Immature natural killer cell (primary cell): ENCODE measurements around the gene ZDHHC14. TPM values are rescaled to one million over a fixed set of nuclear protein-coding genes. Genes with fewer than 3 reads are reported as not detected.
"Not testable (repeated sequence)": the region's sequence is repeated elsewhere in the genome, so short reads cannot be mapped to it uniquely, and the experiment has no call there.

ENCODE experiments used
- DNase-seq, 3 donors: peaks; one replicate each; pipeline ENCODE4 v3.0.0; 2022; ENCODE audit warnings: mixed read lengths in 1 of 3
- H3K27ac Mint-ChIP-seq, 6 donors: one replicate each; pipeline ENCODE4 v1.8.0; 2020; ENCODE audit warnings: mixed read lengths in 6 of 6, mild to moderate bottlenecking in 5 of 6, inconsistent platforms in 4 of 6, moderate library complexity in 3 of 6
- H3K27me3 Mint-ChIP-seq, 3 donors: one replicate each; pipeline ENCODE4 v1.8.0; 2020 to 2021; ENCODE audit warnings: low read depth in 3 of 3, mild to moderate bottlenecking in 3 of 3, mixed read lengths in 3 of 3, moderate library complexity in 3 of 3, inconsistent platforms in 1 of 3
- H3K36me3 Mint-ChIP-seq, 3 donors: one replicate each; pipeline ENCODE4 v1.8.0; 2020; ENCODE audit warnings: mixed read lengths in 3 of 3, inconsistent platforms in 2 of 3, mild to moderate bottlenecking in 2 of 3
- H3K4me1 Mint-ChIP-seq, 2 donors: one replicate each; pipeline ENCODE4 v1.8.0; 2020; ENCODE audit warnings: inconsistent platforms in 2 of 2, mild to moderate bottlenecking in 2 of 2, mixed read lengths in 2 of 2, moderate library complexity in 1 of 2
- H3K4me3 Mint-ChIP-seq, 5 donors: one replicate each; pipeline ENCODE4 v1.8.0; 2020; ENCODE audit warnings: mild to moderate bottlenecking in 5 of 5, mixed read lengths in 5 of 5, inconsistent platforms in 3 of 5, moderate library complexity in 3 of 5
- H3K9me3 Mint-ChIP-seq, 6 donors: one replicate each; pipeline ENCODE4 v1.8.0; 2020; ENCODE audit warnings: mild to moderate bottlenecking in 6 of 6, mixed read lengths in 6 of 6, inconsistent platforms in 4 of 6, moderate library complexity in 3 of 6
- polyA plus RNA-seq, 3 donors: library from polyadenylated mRNA; unstranded; fragments of 300-500 nt; fragmentation: Illumina TruSeq; gene quantifications; one replicate each; pipeline ENCODE4 v1.2.3, GENCODE V29; 2021

ZDHHC14 gene
- polyA plus RNA-seq, 3 donors from 2014 or later = 3.1 to 4.2 (median 3.4) TPM

GRCh38 chr6:157556144-157556645 lies 175.2 kb downstream of the ZDHHC14 start:
- Mint-ChIP-seq H3K27ac (peak overlapping the region in 1 of 6 donors; percentile 26), H3K4me1 (peaks cover 56 to 64% of the 10 kb centered on the region in 2 donors), H3K4me3 (peak overlapping the region in 4 of 5 donors; percentile 23 to 63 (median 53)), H3K9me3 (peaks cover 0 to 3% (median 0%) of the 10 kb centered on the region in 6 donors), H3K36me3 (peaks cover 0 to 10% (median 4%) of the 10 kb centered on the region in 3 donors), H3K27me3 (peaks cover 3 to 8% (median 4%) of the 10 kb centered on the region in 3 donors)
- DNase-seq = no peak

- peaks cover 0 to 2% (median 0%) of the 10 kb centered on the region in 6 donors for H3K9me3 Mint-ChIP-seq
- peaks cover 56 to 64% of the 10 kb centered on the region in 2 donors for H3K4me1 Mint-ChIP-seq
- H3K36me3 Mint-ChIP-seq = peaks cover 0 to 10% (median 4%) of the 10 kb centered on the region in 3 donors
- peaks cover 3 to 8% (median 4%) of the 10 kb centered on the region in 3 donors for H3K27me3 Mint-ChIP-seq
- no peak for DNase-seq
- peak overlapping the region; percentile 27 to 71 (median 55) for H3K4me3 Mint-ChIP-seq
- H3K27ac Mint-ChIP-seq = peak overlapping the region in 2 of 6 donors; percentile 38 to 73
Measured at GRCh38 chr6:157556671-157557430, 175.9 kb downstream of the ZDHHC14 start.

DNA sequence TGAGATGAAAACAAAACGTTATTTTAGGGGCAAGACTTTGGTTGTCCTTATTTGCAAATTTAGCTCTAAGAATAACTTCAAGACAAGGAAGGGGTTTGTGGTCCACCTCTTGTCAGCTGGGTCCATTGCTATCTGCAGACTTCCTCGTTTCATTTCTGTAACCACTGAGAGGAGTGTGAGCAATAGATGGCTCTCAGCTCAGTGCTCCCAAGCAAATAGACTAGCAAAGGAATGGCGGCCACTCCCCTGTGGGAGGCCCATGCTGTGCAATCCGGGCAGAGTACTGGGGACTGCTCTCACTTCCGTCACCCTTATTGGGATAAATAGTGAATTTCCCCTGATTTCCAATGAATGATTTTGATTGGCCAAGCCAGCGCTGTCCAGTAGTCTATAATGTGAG lies 176.6 kb downstream of the ZDHHC14 start:
- peaks cover 0 to 10% (median 4%) of the 10 kb centered on the region in 3 donors for H3K36me3 Mint-ChIP-seq
- peak in 1 of 3 donors; percentile 33 for DNase-seq
- peaks cover 2 to 6% (median 3%) of the 10 kb centered on the region in 3 donors for H3K27me3 Mint-ChIP-seq
- H3K4me3 Mint-ChIP-seq = peak overlapping the region; percentile 27 to 71 (median 55)
- H3K4me1 Mint-ChIP-seq = peaks cover 58 to 64% of the 10 kb centered on the region in 2 donors
- peak overlapping the region; percentile 4 to 73 (median 28) for H3K27ac Mint-ChIP-seq
- H3K9me3 Mint-ChIP-seq = peaks cover 0 to 2% (median 0%) of the 10 kb centered on the region in 6 donors

GRCh38 chr6:157558049-157558448 lies 177.1 kb downstream of the ZDHHC14 start:
- H3K9me3 Mint-ChIP-seq = peaks cover 0 to 2% (median 0%) of the 10 kb centered on the region in 6 donors
- peak overlapping the region in 1 of 6 donors; percentile 3 for H3K27ac Mint-ChIP-seq
- DNase-seq = no peak
- H3K27me3 Mint-ChIP-seq = peaks cover 2 to 6% (median 3%) of the 10 kb centered on the region in 3 donors
- peak overlapping the region in 1 of 5 donors; percentile 71 for H3K4me3 Mint-ChIP-seq
- peaks cover 0 to 10% (median 4%) of the 10 kb centered on the region in 3 donors for H3K36me3 Mint-ChIP-seq
- H3K4me1 Mint-ChIP-seq = peaks cover 63 to 68% of the 10 kb centered on the region in 2 donors

- Mint-ChIP-seq H3K4me3 (no peak overlapping the region), H3K27me3 (peaks cover 2 to 6% (median 3%) of the 10 kb centered on the region in 3 donors), H3K4me1 (peaks cover 68 to 74% of the 10 kb centered on the region in 2 donors), H3K36me3 (peaks cover 0 to 10% (median 4%) of the 10 kb centered on the region in 3 donors), H3K9me3 (peaks cover 0 to 2% (median 0%) of the 10 kb centered on the region in 6 donors), H3K27ac (peak overlapping the region in 2 of 6 donors; percentile 3 to 12)
- DNase-seq = no peak
Measured at GRCh38 chr6:157558487-157559200, 177.7 kb downstream of the ZDHHC14 start.

- Mint-ChIP-seq H3K9me3 (peaks cover 0 to 2% (median 0%) of the 10 kb centered on the region in 6 donors), H3K4me3 (no peak overlapping the region), H3K27me3 (peaks cover 2 to 6% (median 3%) of the 10 kb centered on the region in 3 donors), H3K36me3 (peaks cover 0 to 10% (median 4%) of the 10 kb centered on the region in 3 donors), H3K27ac (no peak overlapping the region), H3K4me1 (peaks cover 71 to 80% of the 10 kb centered on the region in 2 donors)
- no peak for DNase-seq
Measured at GRCh38 chr6:157559201-157559756, 178.3 kb downstream of the ZDHHC14 start.

GRCh38 chr6:157560063-157560462 lies 179.1 kb downstream of the ZDHHC14 start:
- Mint-ChIP-seq H3K36me3 (peaks cover 0 to 10% (median 4%) of the 10 kb centered on the region in 3 donors), H3K4me1 (peaks cover 71 to 88% of the 10 kb centered on the region in 2 donors), H3K4me3 (peak overlapping the region in 1 of 5 donors; percentile 10)
- not testable (repeated sequence) for H3K27ac Mint-ChIP-seq, H3K27me3 Mint-ChIP-seq, H3K9me3 Mint-ChIP-seq, DNase-seq

DNA sequence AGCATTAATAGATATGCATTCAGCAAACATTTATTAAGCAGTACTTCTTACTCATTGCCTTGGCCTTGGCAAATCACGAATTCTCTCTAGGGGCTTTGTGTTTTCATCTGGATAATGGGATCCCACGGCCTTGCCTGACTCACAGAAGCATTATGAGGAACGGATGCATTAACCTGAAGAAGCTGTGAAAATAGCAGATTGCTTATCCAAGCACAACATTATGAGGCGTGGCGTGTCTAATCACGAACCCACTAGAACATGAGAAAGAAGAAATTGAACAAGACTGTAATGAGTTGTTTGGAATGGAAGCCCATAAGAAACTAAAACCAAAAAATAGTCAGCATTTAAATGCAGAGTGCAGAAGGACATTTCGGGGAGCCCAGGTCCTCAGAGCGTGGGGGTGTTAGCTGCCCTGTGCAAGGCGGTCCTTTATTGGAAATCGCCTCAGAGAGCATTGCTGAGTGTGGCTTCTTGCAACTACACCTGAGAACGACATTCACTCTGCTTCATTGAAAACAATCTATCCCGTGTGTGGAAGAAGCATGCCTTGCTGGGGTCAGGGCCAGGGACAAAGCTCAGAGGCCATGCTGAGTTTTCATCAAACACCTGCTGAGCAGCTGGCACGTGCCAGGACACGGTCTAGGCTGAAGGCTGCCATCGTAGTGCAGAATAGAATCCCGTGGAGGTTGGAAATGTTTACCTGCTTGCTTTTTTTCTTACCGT lies 179.9 kb downstream of the ZDHHC14 start:
- Mint-ChIP-seq H3K27ac (peak overlapping the region in 2 of 6 donors; percentile 40 to 54), H3K27me3 (peaks cover 2 to 6% (median 3%) of the 10 kb centered on the region in 3 donors)

DNA sequence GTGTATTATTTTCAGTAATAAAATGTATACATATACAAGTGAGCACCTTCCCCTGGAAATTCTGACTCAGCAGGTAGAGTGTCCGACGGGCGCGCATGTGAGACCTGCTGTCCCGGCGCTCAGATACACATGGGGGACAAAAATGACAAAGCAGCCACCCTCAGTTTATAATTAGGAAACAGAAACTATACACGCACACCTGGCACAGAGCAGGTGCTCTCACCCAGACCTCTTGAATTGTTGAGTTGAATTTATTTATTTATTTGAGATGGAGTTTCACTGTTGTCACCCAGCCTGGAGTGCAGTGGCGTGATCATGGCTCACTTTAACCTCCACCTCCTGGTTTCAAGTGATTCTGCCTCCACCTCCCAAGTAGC lies 180.4 kb downstream of the ZDHHC14 start:
- H3K36me3 Mint-ChIP-seq = peaks cover 0 to 14% (median 4%) of the 10 kb centered on the region in 3 donors
- H3K9me3 Mint-ChIP-seq = peaks cover 0 to 2% (median 0%) of the 10 kb centered on the region in 6 donors
- H3K4me3 Mint-ChIP-seq = peak overlapping the region; percentile 76 to 94 (median 78)
- peaks cover under 1 to 6% (median under 1%) of the 10 kb centered on the region in 3 donors for H3K27me3 Mint-ChIP-seq
- peaks cover 65 to 85% of the 10 kb centered on the region in 2 donors for H3K4me1 Mint-ChIP-seq
- H3K27ac Mint-ChIP-seq = peak overlapping the region; percentile 40 to 94 (median 90)
- no peak for DNase-seq

More for the DNA sequence above, 179.9 kb downstream of the ZDHHC14 start:
- H3K9me3 Mint-ChIP-seq = peaks cover 0 to 2% (median 0%) of the 10 kb centered on the region in 6 donors
- DNase-seq = no peak
- peaks cover 0 to 11% (median 4%) of the 10 kb centered on the region in 3 donors for H3K36me3 Mint-ChIP-seq
- H3K4me3 Mint-ChIP-seq = peak overlapping the region in 4 of 5 donors; percentile 8 to 48 (median 30)
- peaks cover 69 to 88% of the 10 kb centered on the region in 2 donors for H3K4me1 Mint-ChIP-seq

DNA sequence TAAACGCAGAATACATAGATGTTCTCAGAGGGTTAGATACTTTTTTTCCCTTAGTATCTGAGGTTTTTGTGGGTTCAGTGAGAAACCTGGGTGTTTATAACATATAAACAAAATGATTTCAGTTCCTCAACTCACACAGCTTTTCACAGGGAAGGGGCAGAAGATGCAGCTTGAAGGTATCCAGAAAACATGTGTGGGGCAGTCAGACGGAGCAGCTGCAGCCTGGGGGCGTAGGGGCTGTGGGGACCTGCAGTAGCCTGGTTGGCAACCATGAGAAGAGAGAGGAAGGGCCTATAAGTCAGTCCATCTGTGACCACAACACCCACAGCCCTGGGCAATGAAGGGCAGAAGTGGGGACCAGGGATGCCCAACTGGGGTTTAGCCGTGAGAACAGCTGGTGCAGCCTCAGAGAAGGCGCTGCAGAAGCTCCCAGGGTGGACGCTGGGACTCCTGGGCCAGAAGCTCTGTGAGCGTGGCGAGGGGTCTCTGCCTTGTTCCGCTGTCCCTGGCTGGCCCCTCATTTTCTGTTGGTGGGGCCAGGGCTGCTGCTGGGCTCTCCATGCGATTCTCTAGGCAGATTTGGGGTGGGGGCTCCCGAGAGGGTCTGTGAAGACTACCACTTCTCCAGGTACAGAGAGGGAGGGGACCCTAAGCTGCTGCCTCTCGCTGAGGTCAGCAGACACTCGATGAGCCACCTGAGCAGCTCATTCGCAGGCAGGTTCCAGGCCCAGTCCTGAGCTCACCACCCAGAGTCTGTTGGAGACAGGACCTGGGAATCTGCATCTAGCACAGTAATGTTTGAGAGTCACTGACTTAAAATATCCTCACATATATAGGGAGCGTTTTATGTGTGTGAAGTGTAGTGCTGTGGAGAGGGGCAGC lies 181.2 kb downstream of the ZDHHC14 start:
- Mint-ChIP-seq H3K27ac (peak overlapping the region; percentile 40 to 94 (median 90)), H3K9me3 (peaks cover 0 to 2% (median 0%) of the 10 kb centered on the region in 6 donors), H3K4me1 (peaks cover 60 to 77% of the 10 kb centered on the region in 2 donors), H3K27me3 (peaks cover 0 to 6% (median 0%) of the 10 kb centered on the region in 3 donors), H3K4me3 (peak overlapping the region; percentile 76 to 94 (median 78)), H3K36me3 (peaks cover 0 to 14% (median 4%) of the 10 kb centered on the region in 3 donors)
- peak; percentile 61 to 69 (median 65) for DNase-seq

- H3K36me3 Mint-ChIP-seq = peaks cover 0 to 14% (median 4%) of the 10 kb centered on the region in 3 donors
- no peak for DNase-seq
- H3K4me3 Mint-ChIP-seq = peak overlapping the region in 4 of 5 donors; percentile 33 to 92 (median 52)
- H3K27ac Mint-ChIP-seq = no peak overlapping the region
- H3K27me3 Mint-ChIP-seq = peaks cover 0 to 6% (median 0%) of the 10 kb centered on the region in 3 donors
- peaks cover 0 to 2% (median 0%) of the 10 kb centered on the region in 6 donors for H3K9me3 Mint-ChIP-seq
- H3K4me1 Mint-ChIP-seq = peaks cover 52 to 74% of the 10 kb centered on the region in 2 donors
Measured at GRCh38 chr6:157562997-157563396, 182.0 kb downstream of the ZDHHC14 start.
